Middle frontal gyrus (tissue), 1 donor: ENCODE results near the gene ZNF135.

Experiments used
- DNase-seq: peaks from one replicate; pipeline ENCODE4 v3.0.0-alpha.2; 2015; ENCODE audit warnings: low spot score; ENCODE audit errors: extremely low spot score

Gene ZNF135

DNA sequence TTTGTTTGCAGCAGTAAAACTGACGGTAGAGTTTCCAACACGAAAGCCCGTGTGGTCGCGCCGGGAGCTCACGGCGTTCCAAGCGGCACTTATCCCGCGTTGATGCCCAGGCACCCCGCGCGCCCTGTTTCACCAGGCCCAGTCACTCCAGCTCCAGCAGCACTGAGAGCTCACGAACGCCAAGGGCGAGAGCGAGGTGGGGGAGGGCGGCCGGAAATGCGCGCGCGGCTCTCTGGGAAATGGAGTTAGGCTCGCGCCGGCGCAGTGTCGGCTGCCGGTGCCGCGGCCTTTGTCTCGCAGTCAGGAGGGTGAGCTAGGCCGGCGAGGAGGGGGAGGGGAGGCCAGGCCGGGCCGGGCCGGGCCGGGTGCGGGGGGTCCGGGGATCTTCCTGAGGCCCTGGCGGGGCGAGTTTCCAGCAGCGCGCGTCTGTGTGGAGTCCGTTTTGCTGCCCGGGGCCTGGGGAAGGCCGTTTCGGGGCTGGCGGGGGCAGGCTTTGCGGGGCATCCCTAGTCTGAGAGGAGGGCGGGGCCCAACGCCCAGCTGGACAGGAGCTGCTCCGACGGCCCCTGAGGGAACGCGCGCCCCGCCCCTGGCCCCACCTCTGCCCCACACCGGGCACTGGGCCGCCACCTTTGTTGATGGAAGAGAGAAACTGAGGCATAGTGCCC is at the start of gene ZNF135:
ZNF135 (plus strand) TSS at position 280 of the 668 bp plus-strand sequence. CDS start 721 bp downstream, outside the sequence.
- DNase-seq = peak; percentile 81

DNA sequence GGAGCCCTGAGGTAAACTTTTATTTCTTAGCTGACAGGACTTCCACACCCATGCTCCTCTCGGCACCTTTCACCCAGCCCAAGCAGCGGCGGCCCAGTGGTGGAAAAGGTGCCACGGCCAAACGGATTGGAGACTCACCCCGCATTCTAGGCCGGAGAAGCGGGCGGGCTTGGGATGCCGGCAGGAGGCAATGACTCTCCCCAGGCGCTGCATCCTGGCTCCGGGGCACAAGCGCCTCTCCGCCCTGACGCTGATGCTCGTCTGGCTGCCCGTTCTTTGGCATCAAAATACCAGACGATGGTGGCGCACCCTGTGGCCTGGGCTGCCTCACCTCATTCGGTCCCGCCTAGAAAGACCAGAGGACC is 49.8 kb upstream of the ZNF135 start:
- DNase-seq = no peak

DNA sequence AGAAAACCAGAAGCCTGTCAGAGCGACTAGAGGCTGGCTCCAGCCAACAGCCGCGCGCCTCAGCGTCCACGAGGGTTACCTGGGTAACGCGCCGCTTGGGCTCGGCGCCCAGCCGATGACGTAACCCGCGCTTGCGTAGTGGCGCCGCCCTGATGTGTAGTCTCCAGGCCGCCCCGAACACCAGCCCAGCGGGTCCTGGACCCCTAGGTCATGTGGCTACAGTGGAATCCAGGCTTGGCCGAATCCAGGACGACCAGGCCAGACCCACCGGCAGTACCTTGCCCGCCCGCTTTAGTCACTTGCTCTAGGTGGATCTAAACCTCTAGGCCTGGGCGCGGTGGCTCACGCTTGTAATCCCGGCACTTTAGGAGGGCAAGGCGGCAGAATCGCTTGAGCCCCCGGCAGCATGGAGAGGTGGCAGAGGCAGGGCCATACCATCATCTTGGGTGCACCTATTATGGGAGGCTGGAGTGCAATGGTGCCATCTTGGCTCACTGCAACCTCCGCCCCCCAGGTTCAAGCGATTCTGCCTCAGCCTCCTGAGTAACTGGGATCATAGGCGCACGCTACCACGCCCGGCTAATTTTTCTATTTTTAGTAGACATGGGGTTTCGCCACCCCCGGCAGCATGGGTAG is 49.3 kb upstream of the ZNF135 start:
- DNase-seq = peak; percentile 91

DNA sequence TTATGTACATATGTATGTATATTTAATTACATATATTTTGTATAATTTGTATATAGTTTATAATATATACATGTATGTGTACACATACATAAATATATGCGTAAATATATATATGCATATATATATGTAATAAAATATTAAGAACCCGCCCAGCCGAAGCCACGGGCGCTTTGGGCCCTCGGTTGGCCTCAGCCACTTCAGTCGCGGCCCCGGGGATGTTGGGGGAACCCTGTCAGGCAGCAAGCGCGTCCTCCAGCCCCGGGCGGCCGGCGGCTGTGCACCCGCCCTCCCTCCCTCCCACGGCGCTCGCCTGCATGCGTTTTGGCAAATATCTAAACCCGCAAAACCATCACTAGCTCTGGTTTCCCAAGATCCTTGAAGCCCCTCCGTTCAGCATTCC is 48.6 kb upstream of the ZNF135 start:
- DNase-seq = no peak

DNA sequence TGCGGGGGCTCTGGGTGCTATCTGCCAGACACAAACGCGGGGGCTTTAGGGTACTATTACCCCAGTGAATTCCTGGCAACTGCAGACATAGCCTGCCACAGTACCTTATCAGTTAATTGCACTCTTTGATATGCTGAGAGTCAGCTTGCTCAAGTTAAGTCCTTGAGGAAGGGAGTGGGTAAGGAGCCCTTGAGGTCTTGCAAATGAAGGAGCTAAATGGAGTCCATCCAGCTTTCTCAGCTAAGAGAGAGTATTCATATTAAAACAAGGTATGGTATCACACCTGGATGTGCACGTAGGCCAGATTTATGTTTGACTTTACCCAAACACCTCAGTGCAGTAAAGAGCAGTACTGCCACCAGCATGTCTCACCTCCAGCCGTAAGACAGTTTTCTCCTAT is 44.9 kb upstream of the ZNF135 start:
- DNase-seq = no peak

DNA sequence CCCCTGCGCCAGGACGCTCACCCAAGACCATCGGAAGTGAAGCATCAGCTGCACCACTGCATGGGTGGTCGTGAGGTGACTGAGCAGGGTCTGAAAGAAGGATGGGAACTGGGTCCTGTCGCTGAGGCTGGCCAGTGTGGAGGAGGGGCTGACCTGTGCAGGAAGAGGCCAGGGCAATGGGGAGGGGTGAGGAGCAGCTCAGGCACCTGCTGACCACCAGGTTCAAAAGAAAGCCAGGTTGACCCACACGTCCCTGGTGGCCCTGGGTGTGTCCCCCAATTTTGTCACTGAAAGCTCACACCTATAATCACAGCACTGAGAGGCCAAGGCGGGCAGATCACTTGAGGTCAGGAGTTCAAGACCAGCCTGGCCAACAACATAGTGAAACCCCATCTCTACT is 39.0 kb upstream of the ZNF135 start:
- no peak for DNase-seq

DNA sequence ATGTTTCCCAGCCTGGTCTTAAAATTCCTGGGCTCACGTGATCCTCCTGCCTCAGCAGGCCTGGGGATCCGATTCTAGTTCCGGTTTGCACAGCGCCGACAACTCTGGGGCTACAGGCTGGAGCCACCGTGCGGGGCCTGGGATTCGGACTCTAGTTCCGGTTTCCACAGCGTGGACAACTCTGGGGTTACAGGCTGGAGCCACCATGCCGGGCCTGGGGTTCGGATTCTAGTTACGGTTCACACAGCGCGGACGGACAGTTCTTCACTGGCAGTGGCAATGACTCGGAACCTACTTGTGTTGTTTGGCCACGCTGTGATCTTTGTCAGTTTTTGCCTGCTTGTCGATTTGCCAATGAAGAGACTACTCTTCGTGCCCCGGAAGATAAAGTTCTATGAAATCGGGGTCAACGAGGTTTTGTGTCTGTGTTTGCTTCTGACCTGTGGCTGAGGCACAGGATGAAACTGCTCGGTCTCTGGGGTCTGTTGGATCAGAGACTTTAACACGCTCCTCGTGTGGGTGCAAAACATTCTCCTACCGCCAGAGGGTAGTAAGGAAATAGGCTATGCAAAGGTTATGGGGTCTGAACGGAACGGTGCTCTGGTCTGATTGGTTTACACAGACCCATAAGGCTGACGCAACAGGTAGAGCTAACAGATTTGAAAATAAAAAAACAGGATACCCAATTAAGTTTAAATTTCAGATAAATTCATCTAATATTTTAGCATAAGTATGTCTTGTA is 37.4 kb upstream of the ZNF135 start:
- peak; percentile 33 for DNase-seq

DNA sequence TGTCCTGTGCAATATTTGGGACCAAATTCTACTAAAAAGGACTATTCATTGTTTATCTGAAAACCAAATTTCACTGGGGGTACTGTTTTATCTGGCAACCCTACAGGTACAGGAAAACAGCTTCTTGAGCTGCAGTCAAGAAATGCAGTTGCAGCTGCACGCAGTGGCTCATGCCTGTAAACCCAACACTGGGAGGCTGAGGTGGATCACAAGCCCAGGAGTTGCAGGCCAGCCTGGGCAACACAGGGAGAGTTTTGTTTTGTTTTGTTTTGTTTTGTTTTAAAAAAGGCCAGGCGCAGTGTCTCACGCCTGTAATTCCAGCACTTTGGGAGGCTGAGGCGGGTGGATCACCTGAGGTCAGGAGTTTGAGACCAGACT is 36.8 kb upstream of the ZNF135 start:
- no peak for DNase-seq

DNA sequence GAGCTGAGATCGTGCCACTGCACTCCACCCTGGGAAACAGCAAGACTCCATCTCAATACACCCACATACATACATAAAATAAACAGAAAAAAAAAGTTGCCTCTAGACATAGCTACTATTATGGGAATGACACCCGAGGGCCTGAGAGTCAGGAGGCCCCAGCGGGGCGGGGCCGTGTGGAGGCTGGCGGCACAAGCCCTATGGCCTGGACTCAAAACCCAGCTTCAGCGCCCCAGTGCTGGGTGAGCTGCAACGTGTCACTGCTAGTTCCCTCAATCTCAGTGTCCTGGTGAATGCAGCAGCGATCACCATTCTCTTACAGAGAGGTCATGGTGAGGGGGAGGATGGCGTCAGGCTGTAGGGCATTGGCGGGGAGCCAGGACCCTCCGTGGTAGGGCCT is 34.4 kb upstream of the ZNF135 start:
- DNase-seq = no peak

DNA sequence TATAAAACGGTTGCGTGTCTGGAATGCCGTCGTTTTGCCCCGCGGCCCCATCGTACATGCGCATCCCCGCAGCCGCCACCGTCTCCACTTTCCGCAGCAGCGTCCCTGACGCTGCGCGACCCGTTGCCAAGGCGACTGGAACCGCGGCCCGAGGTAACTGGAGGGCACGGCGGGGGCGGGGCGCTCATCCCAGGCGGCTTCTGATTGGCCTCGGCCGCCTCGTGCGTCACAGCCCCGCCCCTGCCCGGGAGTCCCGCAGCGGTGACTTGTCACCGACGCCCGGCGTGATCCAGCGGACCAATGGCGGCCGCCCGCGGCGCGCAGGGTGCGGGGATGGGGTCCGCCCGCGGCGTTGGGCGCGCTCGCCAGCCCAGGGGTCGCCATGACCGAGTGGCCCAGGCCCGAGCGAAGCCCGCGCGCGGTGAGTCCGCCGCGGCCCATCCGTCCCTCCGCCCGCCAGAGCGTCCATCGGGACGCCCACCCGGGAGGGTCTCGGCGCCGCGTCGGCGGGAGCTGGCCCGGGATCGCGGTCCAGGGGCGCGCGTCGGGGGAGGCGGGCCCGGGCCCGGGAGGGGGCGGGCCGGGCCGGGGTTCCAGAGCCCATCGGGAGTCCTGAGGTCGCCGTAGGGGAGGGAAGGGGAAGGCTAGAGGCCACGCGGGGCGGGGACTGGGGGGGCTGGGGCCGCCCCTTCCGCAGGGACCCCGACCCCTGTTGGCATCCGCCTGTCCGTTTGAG is 25.2 kb upstream of the ZNF135 start, which contains the start of gene ZSCAN1:
ZSCAN1 (plus strand) TSS at position 285 of the 736 bp plus-strand sequence. CDS start 3,812 bp downstream, outside the sequence.
- DNase-seq = peak; percentile 95

DNA sequence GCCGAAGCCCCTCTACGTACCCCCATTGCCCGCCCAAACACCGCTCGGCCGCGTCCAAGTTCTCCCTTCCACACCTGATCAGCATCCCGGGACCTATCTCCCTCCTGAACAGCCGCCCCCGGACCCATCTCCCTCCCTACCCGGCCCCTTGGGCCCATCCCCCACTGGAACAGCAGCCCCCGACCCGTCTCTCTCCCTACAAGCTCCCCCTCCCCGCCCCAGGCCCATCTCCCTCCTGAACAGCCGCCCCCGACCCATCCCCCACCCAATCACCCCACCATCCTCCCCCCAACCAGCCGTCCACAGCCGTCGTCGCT is 24.6 kb upstream of the ZNF135 start:
- no peak for DNase-seq

DNA sequence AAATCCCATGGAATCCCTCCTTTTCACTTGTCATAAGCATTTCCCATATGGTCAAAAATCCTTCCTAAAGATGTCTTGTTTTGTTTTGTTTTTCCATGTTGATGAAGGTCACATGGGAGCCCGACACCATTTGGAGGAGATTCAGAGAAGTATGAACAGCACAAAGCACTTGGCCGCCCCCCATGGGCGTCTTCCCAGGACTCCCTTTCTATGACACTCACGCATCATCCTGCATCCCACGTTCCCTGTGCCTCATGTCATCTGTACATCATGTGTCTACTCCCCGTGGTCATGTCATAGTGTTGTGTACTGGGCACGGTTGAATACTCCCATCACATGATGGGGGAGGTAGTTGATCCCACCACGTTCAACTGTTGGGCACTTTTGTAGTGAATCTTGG is 23.2 kb upstream of the ZNF135 start:
- no peak for DNase-seq

DNA sequence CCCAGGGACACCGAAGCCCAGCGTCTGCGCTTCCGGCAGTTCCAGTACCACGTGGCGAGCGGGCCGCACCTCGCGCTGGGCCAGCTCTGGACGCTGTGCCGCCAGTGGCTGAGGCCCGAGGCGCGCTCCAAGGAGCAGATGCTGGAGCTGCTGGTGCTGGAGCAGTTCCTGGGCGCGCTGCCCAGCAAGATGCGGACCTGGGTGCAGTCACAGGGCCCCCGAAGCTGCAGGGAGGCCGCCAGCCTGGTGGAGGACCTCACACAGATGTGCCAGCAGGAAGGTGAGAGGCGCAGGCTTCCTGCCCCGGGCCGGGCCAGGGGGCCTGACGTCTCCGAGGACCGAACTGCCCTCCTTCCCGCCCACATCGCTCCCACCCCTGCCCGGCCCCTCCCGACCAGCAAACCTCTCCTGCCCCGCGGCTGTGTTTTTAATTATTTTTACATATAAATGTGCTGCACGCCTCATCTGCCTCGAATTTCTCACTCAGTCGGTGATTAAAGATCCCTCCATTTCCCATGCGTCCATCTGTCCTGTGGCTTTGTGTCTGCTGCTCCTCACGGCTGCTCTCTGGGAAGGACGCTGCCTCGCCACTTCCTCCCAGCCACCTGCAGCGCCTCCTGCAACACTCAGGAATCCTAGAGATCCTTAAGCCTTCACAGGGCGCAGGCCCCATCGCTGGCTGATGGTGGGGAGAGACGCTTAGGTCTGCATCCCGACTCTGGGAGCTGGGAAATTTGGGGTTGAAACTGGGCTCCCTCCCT is 21.0 kb upstream of the ZNF135 start:
- peak; percentile 24 for DNase-seq

DNA sequence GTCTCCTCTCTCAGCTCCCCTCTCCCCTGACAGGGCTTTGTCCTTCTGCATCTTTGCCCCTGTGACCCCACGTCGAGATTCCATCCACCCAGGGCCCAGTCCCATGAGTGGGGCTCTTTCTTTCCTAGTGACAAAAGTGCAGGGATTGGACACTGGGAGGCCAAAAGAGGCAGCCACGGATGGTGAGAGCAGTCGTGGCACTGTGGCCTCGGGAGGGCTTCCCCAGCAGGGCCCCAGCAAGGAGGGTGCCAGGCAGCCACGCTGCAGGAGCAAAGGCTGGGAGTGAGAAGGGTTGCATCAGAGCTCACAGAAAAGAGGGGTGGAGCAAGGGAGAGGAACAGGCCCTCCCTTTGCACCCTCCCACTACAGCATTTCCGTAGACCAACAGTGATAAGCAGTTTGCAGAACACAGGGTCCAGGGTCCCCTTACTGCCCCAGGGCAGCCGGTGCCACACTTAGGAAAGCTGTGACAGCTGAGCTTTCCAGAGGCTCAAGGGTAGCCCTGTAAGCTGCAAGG is 20.3 kb upstream of the ZNF135 start:
- no peak for DNase-seq

DNA sequence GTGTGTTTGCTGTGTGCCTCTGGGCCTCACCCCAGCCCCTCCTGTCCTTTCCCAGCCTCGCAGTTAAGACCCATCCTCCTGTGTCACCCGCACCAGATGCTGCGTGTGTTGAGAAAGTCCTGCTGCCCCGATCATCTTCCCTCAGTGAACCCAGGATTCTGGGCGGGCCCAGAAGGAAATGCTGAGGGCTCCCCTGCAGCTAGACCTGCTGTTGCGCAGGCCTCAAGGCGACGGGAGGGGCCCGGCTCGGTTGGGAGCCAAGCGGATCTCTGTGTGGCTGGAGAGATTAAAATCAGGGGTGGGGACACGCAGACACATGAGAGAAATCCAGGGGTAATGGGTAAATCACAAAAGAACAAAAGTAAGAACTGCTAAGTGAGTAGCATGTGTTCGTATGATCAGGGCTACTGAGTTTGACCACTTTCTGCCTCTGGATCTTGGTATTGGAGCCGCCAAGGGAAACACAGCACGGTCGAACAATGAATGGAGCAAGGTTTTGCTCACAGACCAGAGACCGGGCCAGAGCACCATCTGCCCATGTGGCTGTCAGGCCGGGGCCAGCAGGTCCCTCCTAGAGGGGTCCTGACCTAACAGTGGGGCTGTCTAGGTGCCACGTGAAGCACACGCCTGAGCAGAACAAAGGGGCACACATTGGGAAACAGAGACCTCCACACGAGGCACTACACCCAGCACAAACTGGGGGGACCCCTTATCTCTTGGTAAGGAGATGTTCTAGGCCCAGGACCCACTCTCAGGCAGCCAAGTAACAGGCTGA is 18.1 kb upstream of the ZNF135 start:
- DNase-seq = no peak

DNA sequence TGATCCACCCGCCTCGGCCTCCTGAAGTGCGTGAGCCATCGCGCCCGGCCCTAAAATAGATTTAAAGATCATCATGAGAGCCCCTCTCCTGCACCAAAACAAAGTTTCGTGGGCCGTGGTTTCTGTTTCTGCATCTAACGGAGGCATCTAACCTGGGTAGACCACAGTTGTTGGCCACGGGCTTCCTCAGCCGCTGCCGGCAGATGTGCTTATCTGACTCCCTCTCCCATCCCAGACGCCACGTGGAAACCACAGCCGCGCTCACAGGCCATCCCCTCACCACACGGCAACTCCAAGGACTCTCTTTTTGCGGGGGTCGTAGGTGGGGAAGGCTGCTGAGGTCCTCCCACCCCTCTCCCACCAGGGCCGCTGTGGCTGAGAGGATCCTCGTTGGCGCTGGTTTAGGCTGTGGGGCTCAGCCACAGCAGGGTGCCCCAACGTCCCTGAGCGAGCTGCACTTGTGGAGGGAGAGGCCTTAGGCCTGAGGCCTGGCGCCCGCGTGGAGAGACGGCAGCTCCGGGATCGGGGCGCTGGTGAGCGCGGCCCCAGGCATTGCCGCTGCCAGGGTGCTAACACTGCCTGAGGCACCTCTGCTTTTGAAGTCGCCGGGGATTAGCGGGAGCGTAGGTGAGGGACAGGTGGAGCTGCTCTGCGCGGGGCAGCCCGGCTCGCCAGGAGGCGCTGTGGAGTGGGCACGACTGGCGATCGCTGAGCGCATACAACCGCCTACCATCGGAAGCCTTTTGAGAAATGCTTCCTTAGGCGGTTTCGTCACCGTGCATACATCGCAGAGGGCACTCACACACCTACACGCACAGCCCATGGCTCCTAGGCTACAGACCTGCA is 16.4 kb upstream of the ZNF135 start:
- DNase-seq = no peak

DNA sequence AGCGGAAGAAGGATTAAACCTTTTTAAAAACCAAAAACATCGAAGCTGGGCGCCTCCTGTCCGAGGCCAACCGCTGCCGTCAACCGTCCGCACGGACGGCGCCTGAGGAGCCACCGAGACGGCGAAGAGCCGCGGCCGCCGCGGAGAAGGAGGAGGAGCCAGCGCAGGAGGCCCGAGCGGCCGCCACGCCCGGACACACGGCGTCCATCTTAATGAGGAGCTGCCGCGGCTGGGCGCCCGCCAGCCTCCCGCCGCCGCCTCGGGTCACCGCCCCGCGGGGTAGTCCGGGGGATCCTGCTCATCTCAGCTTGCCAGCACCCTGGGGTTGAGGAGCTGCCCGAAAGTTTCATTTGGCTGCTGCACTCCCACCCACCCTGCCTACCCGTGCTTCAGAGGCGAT is 14.7 kb upstream of the ZNF135 start:
- DNase-seq = no peak

DNA sequence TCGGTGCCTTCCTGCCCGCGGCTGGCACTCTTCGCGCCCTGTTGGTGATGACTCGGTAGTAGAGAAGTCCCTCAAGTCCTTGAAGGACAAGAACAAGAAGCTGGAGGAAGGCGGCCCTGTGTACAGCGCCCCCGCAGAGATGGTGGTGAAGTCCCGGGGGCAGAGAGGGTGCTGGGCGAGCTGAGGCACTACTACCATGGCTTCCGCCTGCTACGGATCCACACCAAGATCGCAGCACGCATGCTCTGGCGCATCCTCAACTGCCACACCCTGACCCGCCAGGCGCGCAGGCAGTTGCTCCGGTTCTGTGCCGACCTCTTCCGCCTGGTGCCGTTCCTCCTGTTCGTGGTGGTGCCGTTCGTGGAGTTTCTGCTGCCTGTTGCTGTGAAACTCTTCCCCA is 14.2 kb upstream of the ZNF135 start:
- no peak for DNase-seq

DNA sequence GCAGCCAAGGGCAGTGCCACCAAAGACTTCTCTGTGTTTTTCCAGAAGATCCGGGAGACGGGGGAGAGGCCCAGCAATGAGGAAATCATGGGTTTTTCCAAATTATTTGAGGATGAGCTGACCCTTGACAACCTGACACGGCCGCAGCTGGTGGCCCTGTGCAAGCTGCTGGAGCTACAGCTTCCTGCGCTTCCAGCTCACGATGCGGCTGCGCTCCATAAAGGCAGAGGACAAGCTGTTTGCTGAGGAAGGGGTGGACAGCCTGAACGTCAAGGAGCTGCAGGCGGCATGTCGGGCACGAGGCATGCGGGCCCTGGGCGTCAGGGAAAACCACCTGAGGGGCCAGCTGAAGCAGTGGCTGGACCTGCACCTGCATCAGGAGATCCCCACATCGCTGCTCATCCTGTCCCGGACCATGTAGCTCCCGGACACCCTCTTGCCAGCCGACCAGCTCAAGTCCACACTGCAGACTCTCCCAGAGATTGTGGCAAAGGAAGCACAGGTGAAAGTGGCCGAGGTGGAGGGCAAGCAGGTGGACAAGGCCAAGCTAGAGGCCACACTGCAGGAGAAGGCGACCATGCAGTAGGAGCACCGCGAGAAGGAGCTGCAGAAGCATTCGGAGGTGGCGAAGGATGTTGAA is 13.6 kb upstream of the ZNF135 start:
- DNase-seq = no peak
